GM12891 (cell line): ENCODE results near the gene GTPBP6.

ENCODE experiments used
- DNase-seq: peaks from one replicate; pipeline ENCODE4 v3.0.0; 2011; ENCODE audit warnings: low spot score; ENCODE audit not compliant: insufficient read length
- FAIRE-seq: peaks from 2 replicates; lab custom pipeline; 2011; peaks lifted over from hg19 to GRCh38; lab: Jason Lieb, UNC
- PAX5 ChIP-seq: IDR thresholded peaks from 2 replicates; pipeline ENCODE4 v1.6.1; 2011; ENCODE audit warnings: low read length, moderate library complexity, mild to moderate bottlenecking; ENCODE audit not compliant: insufficient read depth, severe bottlenecking
- POLR2A ChIP-seq: IDR thresholded peaks from 2 replicates; pipeline ENCODE4 v1.6.1; 2011; ENCODE audit warnings: low read depth, low read length, control low read depth
- POLR2AphosphoS5 ChIP-seq: IDR thresholded peaks from 2 replicates; pipeline ENCODE4 v1.6.1; 2011; ENCODE audit warnings: low read depth, low read length, control low read depth
- POU2F2 ChIP-seq: IDR thresholded peaks from 2 replicates; pipeline ENCODE4 v1.6.1; 2011; ENCODE audit warnings: low read depth, mild to moderate bottlenecking, control low read depth, low read length, moderate library complexity
- SPI1 ChIP-seq: IDR thresholded peaks from 2 replicates; pipeline ENCODE4 v1.6.1; 2011; ENCODE audit warnings: low read depth, low read length, control low read depth
- TAF1 ChIP-seq: IDR thresholded peaks from 2 replicates; pipeline ENCODE4 v1.6.1; 2011; ENCODE audit warnings: low read depth, low read length, control low read depth

Gene GTPBP6

GRCh38 chrX:358651-359143, 40.1 kb upstream of the GTPBP6 start:
- DNase-seq (no peak), FAIRE-seq (no peak)
- no peak for TF ChIP-seq POLR2AphosphoS5
- TF ChIP-seq SPI1, result no peak
- TF ChIP-seq PAX5, result no peak
- no peak for TF ChIP-seq POLR2A
- TF ChIP-seq TAF1, result no peak
- TF ChIP-seq POU2F2, result no peak

DNA sequence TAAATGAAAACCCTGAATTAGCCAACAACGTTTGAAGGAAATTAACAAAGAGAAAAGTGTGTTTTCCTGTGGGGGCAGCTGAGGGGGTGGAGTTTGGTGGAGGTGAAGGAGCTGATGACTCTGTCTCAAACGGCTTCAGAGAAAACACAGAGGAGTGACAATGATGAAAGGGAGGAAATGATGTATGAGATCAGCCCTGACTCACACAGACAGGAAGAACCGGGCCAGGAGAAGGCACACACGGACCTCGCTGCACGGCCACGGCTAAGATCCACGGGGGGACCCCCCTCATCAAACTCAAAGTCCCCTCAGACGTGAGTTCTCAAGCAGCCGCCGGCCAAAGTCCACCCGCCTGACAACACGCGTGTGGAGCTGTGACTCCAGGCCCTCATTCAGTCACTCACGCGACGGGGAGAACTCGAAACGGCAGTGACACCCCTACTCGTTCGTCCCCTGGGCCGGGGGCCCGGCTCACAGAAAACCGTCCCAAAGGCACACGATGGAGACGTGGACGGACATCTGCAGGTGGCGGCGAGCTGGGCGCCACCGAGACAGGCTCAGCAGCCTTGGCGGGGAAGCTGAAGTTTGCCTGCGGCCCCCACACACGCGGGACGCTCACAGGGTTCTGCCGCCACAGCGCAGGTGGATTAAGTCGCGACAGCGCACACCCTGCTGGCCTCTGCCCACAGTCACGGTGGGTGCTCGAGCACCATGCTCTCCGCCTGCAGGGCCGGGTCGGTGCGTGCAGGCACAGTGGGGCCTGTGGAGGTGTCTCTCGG, 39.3 kb upstream of the GTPBP6 start:
- TF ChIP-seq SPI1 (no peak), TAF1 (no peak), POLR2A (no peak), PAX5 (no peak), POU2F2 (no peak), POLR2AphosphoS5 (no peak)
- no peak for FAIRE-seq
- DNase-seq, result no peak

- FAIRE-seq (no peak), DNase-seq (no peak)
These were observed 38.6 kb upstream of the GTPBP6 start for GRCh38 chrX:357035-357692.

GRCh38 chrX:356385-357034, 37.9 kb upstream of the GTPBP6 start:
- TF ChIP-seq POU2F2, result no peak
- TF ChIP-seq POLR2A, result no peak
- no peak for TF ChIP-seq TAF1
- TF ChIP-seq SPI1, result no peak
- TF ChIP-seq POLR2AphosphoS5, result no peak
- no peak for TF ChIP-seq PAX5
- no peak for FAIRE-seq
- no peak for DNase-seq

More at GRCh38 chrX:357035-357692, 38.6 kb upstream of the GTPBP6 start:
- TF ChIP-seq POU2F2, result no peak
- no peak for TF ChIP-seq POLR2A
- TF ChIP-seq TAF1, result no peak
- TF ChIP-seq SPI1, result no peak
- no peak for TF ChIP-seq POLR2AphosphoS5
- no peak for TF ChIP-seq PAX5

- no peak for DNase-seq
- TF ChIP-seq SPI1 (no peak), POU2F2 (no peak), PAX5 (no peak)
- FAIRE-seq, result no peak
These were observed 36.9 kb upstream of the GTPBP6 start for GRCh38 chrX:355329-356050.

- FAIRE-seq (no peak), DNase-seq (no peak)
- TF ChIP-seq POLR2A (no peak), SPI1 (no peak), POU2F2 (no peak), TAF1 (no peak), POLR2AphosphoS5 (no peak), PAX5 (no peak)
These were observed 35.3 kb upstream of the GTPBP6 start for GRCh38 chrX:353566-354535.

DNA sequence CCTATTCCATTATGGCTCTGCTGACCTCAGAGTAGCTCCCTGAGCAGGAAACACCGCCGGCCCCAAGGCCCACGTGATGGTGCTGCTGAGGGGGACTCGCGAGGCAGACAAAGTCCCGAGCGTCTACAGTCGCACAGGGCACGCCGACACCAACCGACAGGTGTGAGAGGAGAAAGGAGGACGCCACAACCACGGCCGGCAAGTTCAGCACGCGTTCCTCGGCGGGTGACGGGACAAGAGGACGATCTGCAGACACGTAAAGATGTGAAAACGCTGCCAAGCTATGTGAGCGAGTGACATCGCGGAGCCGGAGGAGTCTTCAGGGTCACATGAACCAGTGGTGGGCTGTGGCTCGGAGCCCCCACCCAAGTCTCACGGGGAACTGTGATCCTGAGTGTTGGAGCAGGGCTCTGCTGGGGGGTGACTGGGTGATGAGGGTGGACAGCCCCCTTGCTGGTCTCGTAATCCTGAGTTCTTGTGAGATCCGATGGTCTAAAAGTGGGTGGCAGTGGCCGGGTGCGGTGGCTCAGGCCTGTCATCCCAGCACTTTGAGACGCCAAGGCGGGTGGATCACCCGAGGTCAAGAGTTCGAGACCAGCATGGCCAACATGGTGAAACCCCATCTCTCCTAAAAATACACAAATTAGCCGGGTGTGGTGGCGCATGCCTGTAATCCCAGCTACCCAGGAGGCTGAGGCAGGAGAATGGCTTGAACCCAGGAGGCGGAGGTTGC, 34.2 kb upstream of the GTPBP6 start:
- DNase-seq (no peak), FAIRE-seq (no peak)
- TF ChIP-seq SPI1 (no peak), POLR2A (no peak), POLR2AphosphoS5 (no peak), PAX5 (no peak), POU2F2 (no peak), TAF1 (no peak)

DNA sequence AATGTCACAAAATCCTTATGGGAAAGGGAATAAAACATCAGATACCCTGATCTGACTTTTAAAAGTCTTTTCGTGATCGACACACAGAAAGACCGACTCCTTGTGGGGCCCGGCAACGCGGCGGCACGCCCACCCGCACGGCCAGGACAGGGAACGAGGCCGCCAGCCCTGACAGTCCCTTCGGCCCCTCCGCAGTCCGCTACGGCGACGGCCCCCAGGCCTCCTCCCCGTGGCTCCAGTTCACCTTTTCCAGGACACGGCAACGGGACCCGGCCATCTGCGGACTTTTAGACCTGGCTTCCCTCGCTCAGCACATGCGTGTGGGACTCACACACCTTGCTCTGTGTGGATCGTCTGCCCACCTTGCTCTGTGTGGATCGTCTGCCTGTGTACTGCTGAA, 33.6 kb upstream of the GTPBP6 start:
- TF ChIP-seq POU2F2 (no peak), POLR2A (no peak), POLR2AphosphoS5 (no peak), SPI1 (no peak), PAX5 (no peak), TAF1 (no peak)
- no peak for DNase-seq
- FAIRE-seq, result no peak
